ENCODE data around the gene TAF9. TPM values are rescaled to one million over a fixed set of nuclear protein-coding genes. Genes with fewer than 3 reads are reported as not detected.

TAF9 gene
- total RNA-seq, 1 experiment from 2014 or later, result 142 TPM

GRCh38 chr5:69326365-69326764 is 43.0 kb downstream of the TAF9 start:
- intact Hi-C loops (cut with micrococcal nuclease; ENCODE audit: unreplicated experiment), result no loop called here

GRCh38 chr5:69317391-69317790 is 51.9 kb downstream of the TAF9 start:
- no TSS peak for BruUV-seq (replicated peaks)
- Histone ChIP-seq H3K9me3 (ENCODE audit: control insufficient read depth, insufficient read depth, low read depth, low read length) (no peaks in the 10 kb centered on the region), H3K4me3 (ENCODE audit: low read depth in 2 of 2, low read length in 2 of 2) (no peak overlapping the region), H3K36me3 (ENCODE audit: control insufficient read depth, insufficient read depth, low read length) (no peaks in the 10 kb centered on the region), H3K4me1 (ENCODE audit: control insufficient read depth, insufficient read depth, low read length) (no peaks in the 10 kb centered on the region), H3K27ac (ENCODE audit: low read length) (no peak overlapping the region), H3K27me3 (ENCODE audit: control insufficient read depth, insufficient read depth, low read length) (no peaks in the 10 kb centered on the region)
- TF ChIP-seq TCF7L2 (IDR thresholded peaks at IDR 0.05; ENCODE audit: low read depth, low read length) (no peak), CTCF (IDR thresholded peaks at IDR 0.05) (no peak), SIN3A (IDR thresholded peaks at IDR 0.05; ENCODE audit: borderline replicate concordance, insufficient read depth, low read depth, low read length) (no peak), POLR2AphosphoS5 (IDR thresholded peaks at IDR 0.05; ENCODE audit: low read depth, low read length) (no peak), REST (IDR thresholded peaks at IDR 0.05; ENCODE audit: insufficient read depth in 1 of 2, low read depth in 2 of 2, low read length in 1 of 2) (no peak)
- ATAC-seq (no peak), DNase-seq (ENCODE audit: low read depth, low spot score) (no peak)
- POLR2A ChIA-PET, result no interaction called here
- in situ Hi-C loops (cut with HindIII; ENCODE audit: low pct_unique_long_range_greater_than_20kb, low sequenced_read_pairs) (no loop called here), intact Hi-C loops (cut with micrococcal nuclease; ENCODE audit: unreplicated experiment) (no loop called here)
- CTCF ChIA-PET, result no interaction called here

More at GRCh38 chr5:69326365-69326764, 43.0 kb downstream of the TAF9 start:
- Histone ChIP-seq H3K4me1 (ENCODE audit: control insufficient read depth, insufficient read depth, low read length) (no peaks in the 10 kb centered on the region), H3K27me3 (ENCODE audit: control insufficient read depth, insufficient read depth, low read length) (no peaks in the 10 kb centered on the region), H3K9me3 (ENCODE audit: control insufficient read depth, insufficient read depth, low read depth, low read length) (no peaks in the 10 kb centered on the region), H3K36me3 (ENCODE audit: control insufficient read depth, insufficient read depth, low read length) (no peaks in the 10 kb centered on the region), H3K27ac (ENCODE audit: low read length) (no peak overlapping the region), H3K4me3 (ENCODE audit: low read depth in 2 of 2, low read length in 2 of 2) (no peak overlapping the region)
- DNase-seq (ENCODE audit: low read depth, low spot score) (no peak), ATAC-seq (no peak)
- TF ChIP-seq SIN3A (IDR thresholded peaks at IDR 0.05; ENCODE audit: borderline replicate concordance, insufficient read depth, low read depth, low read length) (no peak), REST (IDR thresholded peaks at IDR 0.05; ENCODE audit: insufficient read depth in 1 of 2, low read depth in 2 of 2, low read length in 1 of 2) (no peak), POLR2AphosphoS5 (IDR thresholded peaks at IDR 0.05; ENCODE audit: low read depth, low read length) (no peak), TCF7L2 (IDR thresholded peaks at IDR 0.05; ENCODE audit: low read depth, low read length) (no peak), CTCF (IDR thresholded peaks at IDR 0.05) (no peak)
- in situ Hi-C loops (cut with HindIII; ENCODE audit: low pct_unique_long_range_greater_than_20kb, low sequenced_read_pairs), result no loop called here
- no TSS peak for BruUV-seq (replicated peaks)
- CTCF ChIA-PET, result no interaction called here
- POLR2A ChIA-PET, result no interaction called here

Data from Panc1 (cell line).